ENCODE results near the gene MMP27. TPM values are rescaled to one million over a fixed set of nuclear protein-coding genes. Genes with fewer than 3 reads are reported as not detected.

MMP27 gene
- polyA plus RNA-seq, 1 donor from 2014 or later = not detected

DNA sequence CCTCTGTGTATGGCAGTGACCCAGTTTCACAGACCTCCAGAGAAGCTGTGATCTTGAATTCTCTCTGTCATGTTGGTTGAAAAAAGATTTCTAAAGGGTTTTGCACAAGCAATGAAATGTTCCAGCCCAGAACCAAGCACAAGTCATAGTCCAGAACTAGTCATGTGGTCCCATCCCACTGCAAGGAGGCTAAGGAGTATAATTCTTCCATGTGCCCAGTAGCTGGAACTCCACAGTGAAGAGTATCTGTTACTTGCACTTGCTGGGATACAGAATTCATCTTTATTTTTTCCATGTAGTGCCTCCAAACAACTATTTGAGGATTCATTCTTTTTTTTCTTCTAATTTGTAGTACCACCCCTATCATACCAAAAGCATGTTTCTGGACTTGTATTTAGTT lies 29.1 kb upstream of the MMP27 start:
- H3K79me2 ChIP-seq (replicated peaks; ENCODE audit: insufficient read depth, low read length) = no peaks in the 10 kb centered on the region
- H3K27me3 ChIP-seq (ENCODE audit: insufficient read depth, low read depth, low read length) = no peaks in the 10 kb centered on the region
- no peaks in the 10 kb centered on the region for H3K9me3 ChIP-seq (ENCODE audit: low read length)
- H3F3A ChIP-seq (ENCODE audit: insufficient read depth, low read length, poor library complexity, severe bottlenecking) = no peaks in the 10 kb centered on the region
- H3K4me2 ChIP-seq (ENCODE audit: low read length) = no peak overlapping the region
- H4K20me1 ChIP-seq (ENCODE audit: insufficient read depth) = no peaks in the 10 kb centered on the region
- no peak overlapping the region for H3K9ac ChIP-seq (ENCODE audit: low read length)
- no peak overlapping the region for H3K27ac ChIP-seq (ENCODE audit: low read length)
- TF ChIP-seq CTCF (IDR thresholded peaks at IDR 0.05; ENCODE audit: poor library complexity, severe bottlenecking) (no peak), TAF1 (IDR thresholded peaks at IDR 0.05; ENCODE audit: low read depth) (no peak), RAD21 (conservative IDR thresholded peaks at IDR 0.05) (no peak), POLR2AphosphoS5 (IDR thresholded peaks at IDR 0.05) (no peak), MXI1 (conservative IDR thresholded peaks at IDR 0.05; ENCODE audit: poor library complexity, severe bottlenecking) (no peak), SMC3 (conservative IDR thresholded peaks at IDR 0.05; ENCODE audit: poor library complexity) (no peak), EZH2 (IDR thresholded peaks at IDR 0.05; ENCODE audit: borderline replicate concordance, insufficient read depth, low read length, poor library complexity, severe bottlenecking) (no peak), EP300 (conservative IDR thresholded peaks at IDR 0.05; ENCODE audit: poor library complexity, severe bottlenecking) (no peak)
- TF ChIP-seq, protein P1, sequence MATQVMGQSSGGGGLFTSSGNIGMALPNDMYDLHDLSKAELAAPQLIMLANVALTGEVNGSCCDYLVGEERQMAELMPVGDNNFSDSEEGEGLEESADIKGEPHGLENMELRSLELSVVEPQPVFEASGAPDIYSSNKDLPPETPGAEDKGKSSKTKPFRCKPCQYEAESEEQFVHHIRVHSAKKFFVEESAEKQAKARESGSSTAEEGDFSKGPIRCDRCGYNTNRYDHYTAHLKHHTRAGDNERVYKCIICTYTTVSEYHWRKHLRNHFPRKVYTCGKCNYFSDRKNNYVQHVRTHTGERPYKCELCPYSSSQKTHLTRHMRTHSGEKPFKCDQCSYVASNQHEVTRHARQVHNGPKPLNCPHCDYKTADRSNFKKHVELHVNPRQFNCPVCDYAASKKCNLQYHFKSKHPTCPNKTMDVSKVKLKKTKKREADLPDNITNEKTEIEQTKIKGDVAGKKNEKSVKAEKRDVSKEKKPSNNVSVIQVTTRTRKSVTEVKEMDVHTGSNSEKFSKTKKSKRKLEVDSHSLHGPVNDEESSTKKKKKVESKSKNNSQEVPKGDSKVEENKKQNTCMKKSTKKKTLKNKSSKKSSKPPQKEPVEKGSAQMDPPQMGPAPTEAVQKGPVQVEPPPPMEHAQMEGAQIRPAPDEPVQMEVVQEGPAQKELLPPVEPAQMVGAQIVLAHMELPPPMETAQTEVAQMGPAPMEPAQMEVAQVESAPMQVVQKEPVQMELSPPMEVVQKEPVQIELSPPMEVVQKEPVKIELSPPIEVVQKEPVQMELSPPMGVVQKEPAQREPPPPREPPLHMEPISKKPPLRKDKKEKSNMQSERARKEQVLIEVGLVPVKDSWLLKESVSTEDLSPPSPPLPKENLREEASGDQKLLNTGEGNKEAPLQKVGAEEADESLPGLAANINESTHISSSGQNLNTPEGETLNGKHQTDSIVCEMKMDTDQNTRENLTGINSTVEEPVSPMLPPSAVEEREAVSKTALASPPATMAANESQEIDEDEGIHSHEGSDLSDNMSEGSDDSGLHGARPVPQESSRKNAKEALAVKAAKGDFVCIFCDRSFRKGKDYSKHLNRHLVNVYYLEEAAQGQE (IDR thresholded peaks at IDR 0.05; ENCODE audit: borderline replicate concordance) = no peak
- H3K4me3 ChIP-seq (ENCODE audit: low read length) = no peak overlapping the region
- no peaks in the 10 kb centered on the region for H3K36me3 ChIP-seq (ENCODE audit: insufficient read depth, low read length)
- no peak overlapping the region for H2AFZ ChIP-seq (ENCODE audit: low read depth, low read length)
- H3K9me2 ChIP-seq (ENCODE audit: insufficient read depth, low read length) = no peaks in the 10 kb centered on the region

- Histone ChIP-seq H3K4me3 (ENCODE audit: low read length) (no peak overlapping the region), H3K9me2 (ENCODE audit: insufficient read depth, low read length) (no peaks in the 10 kb centered on the region), H4K20me1 (ENCODE audit: insufficient read depth) (no peaks in the 10 kb centered on the region)
These were observed 27.8 kb upstream of the MMP27 start for GRCh38 chr11:102733232-102733875.

More at GRCh38 chr11:102733232-102733875, 27.8 kb upstream of the MMP27 start:
- H3K36me3 ChIP-seq (ENCODE audit: insufficient read depth, low read length) = no peaks in the 10 kb centered on the region
- H3F3A ChIP-seq (ENCODE audit: insufficient read depth, low read length, poor library complexity, severe bottlenecking) = no peaks in the 10 kb centered on the region
- H3K79me2 ChIP-seq (replicated peaks; ENCODE audit: insufficient read depth, low read length) = no peaks in the 10 kb centered on the region
- H3K9me3 ChIP-seq (ENCODE audit: low read length) = no peaks in the 10 kb centered on the region
- no peak overlapping the region for H3K4me2 ChIP-seq (ENCODE audit: low read length)
- TF ChIP-seq RAD21 (conservative IDR thresholded peaks at IDR 0.05) = no peak
- no peak for TF ChIP-seq TAF1 (IDR thresholded peaks at IDR 0.05; ENCODE audit: low read depth)
- TF ChIP-seq, protein P1 (IDR thresholded peaks at IDR 0.05; ENCODE audit: borderline replicate concordance) = no peak
- TF ChIP-seq EP300 (conservative IDR thresholded peaks at IDR 0.05; ENCODE audit: poor library complexity, severe bottlenecking) = no peak
- no peak for TF ChIP-seq SMC3 (conservative IDR thresholded peaks at IDR 0.05; ENCODE audit: poor library complexity)
- TF ChIP-seq POLR2AphosphoS5 (IDR thresholded peaks at IDR 0.05) = no peak
- no peak for TF ChIP-seq CTCF (IDR thresholded peaks at IDR 0.05; ENCODE audit: poor library complexity, severe bottlenecking)
- no peak for TF ChIP-seq MXI1 (conservative IDR thresholded peaks at IDR 0.05; ENCODE audit: poor library complexity, severe bottlenecking)
- no peak for TF ChIP-seq EZH2 (IDR thresholded peaks at IDR 0.05; ENCODE audit: borderline replicate concordance, insufficient read depth, low read length, poor library complexity, severe bottlenecking)
- no peak overlapping the region for H2AFZ ChIP-seq (ENCODE audit: low read depth, low read length)
- no peaks in the 10 kb centered on the region for H3K27me3 ChIP-seq (ENCODE audit: insufficient read depth, low read depth, low read length)
- H3K9ac ChIP-seq (ENCODE audit: low read length) = no peak overlapping the region
- H3K27ac ChIP-seq (ENCODE audit: low read length) = no peak overlapping the region
